Erythroblast (primary cell): Measurements from ENCODE around the gene ZNF141.

Source experiments
- GATA1 ChIP-seq: IDR thresholded peaks from 2 replicates; pipeline ENCODE4 v1.6.1; 2011; ENCODE audit warnings: low read depth, mild to moderate bottlenecking, control low read depth, low read length, moderate library complexity
- POLR2A ChIP-seq: IDR thresholded peaks from 2 replicates; pipeline ENCODE4 v1.6.1; 2011; ENCODE audit warnings: mild to moderate bottlenecking, low read length

DNA sequence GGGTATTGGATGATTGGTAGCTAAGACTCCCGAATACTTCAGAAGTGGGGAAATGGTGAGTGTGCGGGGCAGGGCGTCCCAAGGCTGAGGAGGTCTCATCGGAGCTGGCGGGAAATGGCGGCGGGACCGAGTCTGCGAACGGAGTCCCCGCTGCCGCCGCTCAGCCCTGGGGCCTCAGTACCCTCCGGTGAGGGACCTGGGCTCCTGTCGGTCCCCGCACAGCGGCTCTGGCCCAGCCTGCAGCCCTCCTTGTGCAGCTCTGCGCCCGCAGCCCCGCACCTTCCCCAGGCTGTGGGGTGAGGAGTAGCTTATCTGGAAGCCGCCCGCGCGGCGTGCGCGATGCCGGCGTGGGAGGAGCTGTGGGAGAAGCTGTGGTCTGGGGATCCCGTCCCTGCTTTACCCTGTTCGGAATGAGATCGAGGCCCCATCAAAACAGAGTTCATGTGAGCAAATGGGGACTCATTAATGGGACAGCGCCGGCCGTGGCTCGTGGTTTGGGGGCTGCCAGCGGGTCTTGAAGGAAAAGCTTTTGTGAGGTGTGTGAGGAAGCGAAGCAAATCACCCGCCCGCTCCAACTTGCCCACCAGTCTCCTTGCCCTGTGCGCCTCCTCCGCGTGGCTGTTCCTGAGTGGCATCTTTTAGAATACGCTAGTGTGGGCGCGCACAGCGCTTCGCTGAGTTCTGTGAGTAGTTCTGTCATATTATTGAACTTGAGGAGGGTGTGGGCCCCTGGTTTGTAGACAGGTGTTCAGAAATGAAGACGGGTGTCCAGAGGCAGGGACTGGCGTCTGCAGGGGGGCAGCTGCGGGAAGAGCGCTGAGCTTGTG lies 531 bp downstream of the ZNF141 start:
- peak; percentile 66 for TF ChIP-seq POLR2A
- TF ChIP-seq GATA1, result no peak
